ENCODE data around the gene MYRIP. TPM values are rescaled to one million over a fixed set of nuclear protein-coding genes. Genes with fewer than 3 reads are reported as not detected.
A peak's percentile ranks its signal among the peaks of the same experiment; 100 is the strongest.

MYRIP gene
- total RNA-seq, 1 donor from 2014 or later = 5.9 TPM

- Histone ChIP-seq H3K4me1 (no peaks in the 10 kb centered on the region), H3K27ac (no peak overlapping the region), H3K9me3 (no peaks in the 10 kb centered on the region), H3K27me3 (no peaks in the 10 kb centered on the region), H3K36me3 (no peaks in the 10 kb centered on the region), H3K4me3 (no peak overlapping the region)
- intact Hi-C loops (cut with DNase I) = no loop called here
- DNase-seq (no peak), ATAC-seq (no peak)
- no peak for TF ChIP-seq CTCF (IDR thresholded peaks at IDR 0.05)
These were observed 279.2 kb downstream of the MYRIP start for GRCh38 chr3:40088527-40089170.

- ATAC-seq = peak; percentile 19
- no peaks in the 10 kb centered on the region for H3K27me3 ChIP-seq
- no peaks in the 10 kb centered on the region for H3K9me3 ChIP-seq
- H3K4me1 ChIP-seq = no peaks in the 10 kb centered on the region
- H3K36me3 ChIP-seq = no peaks in the 10 kb centered on the region
- no peak for TF ChIP-seq CTCF (IDR thresholded peaks at IDR 0.05)
- DNase-seq = no peak
- H3K4me3 ChIP-seq = no peak overlapping the region
- no peak overlapping the region for H3K27ac ChIP-seq
- intact Hi-C loops (cut with DNase I) = no loop called here
These were observed 287.3 kb downstream of the MYRIP start for GRCh38 chr3:40096661-40097111.

DNA sequence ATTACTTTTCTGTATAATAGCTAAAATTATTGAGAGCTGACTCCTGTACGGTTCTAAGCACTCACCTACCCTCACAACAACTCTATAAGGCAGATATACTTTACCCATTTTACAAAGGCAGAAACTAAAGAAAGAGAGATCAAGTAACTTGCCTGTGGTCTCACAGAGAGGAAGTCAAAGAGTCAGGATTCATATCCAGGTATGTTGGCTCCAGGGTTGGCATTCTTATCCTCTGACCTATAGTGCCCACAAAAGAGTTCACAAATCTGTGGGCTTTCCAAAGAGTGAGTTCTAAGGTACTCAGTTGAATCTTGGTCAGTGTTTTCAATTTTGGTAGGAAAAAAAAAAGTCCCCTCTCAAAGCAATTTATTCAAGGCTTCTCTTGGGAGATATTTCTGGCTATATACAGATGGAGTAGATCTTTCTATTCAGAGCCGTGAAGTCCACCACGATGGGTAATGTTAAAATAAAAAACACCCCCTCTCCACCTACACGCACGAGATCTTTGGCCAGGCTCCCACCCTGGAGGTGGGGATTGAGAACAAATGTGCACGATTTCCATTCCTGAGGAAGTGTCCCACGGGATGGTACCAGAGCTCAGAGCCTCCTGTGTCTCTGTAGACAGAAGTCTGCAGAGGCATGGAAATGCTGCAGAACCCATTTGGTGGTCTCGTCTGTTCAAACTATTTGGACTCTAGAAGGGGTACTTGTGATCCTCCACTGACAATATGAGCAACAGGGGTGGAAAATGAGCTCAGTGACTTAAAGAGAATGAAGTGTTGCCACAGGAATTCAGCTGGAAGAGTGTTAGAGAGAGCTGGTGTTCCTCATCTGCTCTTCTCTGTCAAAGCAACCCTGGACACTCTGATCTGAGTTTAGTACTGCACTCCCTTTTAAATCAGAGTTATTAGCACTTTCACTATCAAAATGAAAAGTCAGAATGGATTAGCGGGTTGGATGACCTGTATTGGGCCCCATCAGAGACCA, 288.0 kb downstream of the MYRIP start:
- no peak for TF ChIP-seq CTCF (IDR thresholded peaks at IDR 0.05)
- Histone ChIP-seq H3K27ac (no peak overlapping the region), H3K36me3 (no peaks in the 10 kb centered on the region), H3K27me3 (no peaks in the 10 kb centered on the region), H3K9me3 (no peaks in the 10 kb centered on the region), H3K4me3 (no peak overlapping the region), H3K4me1 (no peaks in the 10 kb centered on the region)
- DNase-seq = no peak
- no peak for ATAC-seq
- intact Hi-C loops (cut with DNase I) = no loop called here

GRCh38 chr3:40098261-40098759, 288.9 kb downstream of the MYRIP start:
- no peaks in the 10 kb centered on the region for H3K36me3 ChIP-seq
- no peaks in the 10 kb centered on the region for H3K9me3 ChIP-seq
- ATAC-seq = no peak
- H3K27ac ChIP-seq = no peak overlapping the region
- H3K4me3 ChIP-seq = no peak overlapping the region
- TF ChIP-seq CTCF (IDR thresholded peaks at IDR 0.05) = no peak
- intact Hi-C loops (cut with DNase I) = no loop called here
- no peak for DNase-seq
- H3K4me1 ChIP-seq = no peaks in the 10 kb centered on the region
- no peaks in the 10 kb centered on the region for H3K27me3 ChIP-seq

DNA sequence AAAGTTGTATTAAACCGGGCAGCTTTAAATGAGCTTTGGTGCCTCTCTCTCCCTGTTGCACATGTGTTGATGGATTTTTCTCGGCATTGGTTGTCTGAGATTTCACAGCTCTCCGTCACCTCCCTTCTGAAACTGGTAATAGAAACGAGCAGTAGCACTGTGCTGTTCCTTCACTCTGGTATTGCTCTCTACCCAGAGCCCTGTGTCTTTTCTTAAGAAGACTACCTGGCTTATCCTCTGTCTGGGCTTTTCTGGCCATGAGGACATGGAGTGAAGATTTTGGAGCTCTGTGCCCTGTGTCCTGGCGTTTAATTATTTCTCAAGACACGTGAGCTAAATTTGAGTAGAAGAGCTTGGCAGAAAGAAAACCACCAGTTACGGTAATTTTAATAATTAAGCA, 290.5 kb downstream of the MYRIP start:
- Histone ChIP-seq H3K9me3 (no peaks in the 10 kb centered on the region), H3K36me3 (no peaks in the 10 kb centered on the region), H3K27ac (no peak overlapping the region), H3K27me3 (no peaks in the 10 kb centered on the region), H3K4me3 (no peak overlapping the region), H3K4me1 (no peaks in the 10 kb centered on the region)
- DNase-seq = no peak
- TF ChIP-seq CTCF (IDR thresholded peaks at IDR 0.05) = no peak
- intact Hi-C loops (cut with DNase I) = no loop called here
- no peak for ATAC-seq

Data from upper lobe of right lung (tissue), 1 donor.